ENCODE data around the gene DAGLB. TPM values are rescaled to one million over a fixed set of nuclear protein-coding genes. Genes with fewer than 3 reads are reported as not detected.

Gene DAGLB
- 9.1 and 15.0 TPM in 2 replicates for total RNA-seq (2014; rRNA removed; shearing (Covaris generic); ENCODE audit: low replicate concordance)

- peak; percentile 87 for DNase-seq (ENCODE audit: low read depth)
These were observed at the start of gene DAGLB for GRCh38 chr7:6447581-6448199. TSS of gene DAGLB (minus strand) at chr7:6447954. CDS start at chr7:6447842, 112 bp downstream.

GRCh38 chr7:6497637-6497905 is 49.8 kb upstream of the DAGLB start:
- no peak for DNase-seq (ENCODE audit: low read depth)
- in situ Hi-C loops (cut with HindIII; ENCODE audit: low pct_unique_long_range_greater_than_20kb, low sequenced_read_pairs), result no loop called here

More at GRCh38 chr7:6447581-6448199, at the start of gene DAGLB:
- in situ Hi-C loops (cut with HindIII; ENCODE audit: low pct_unique_long_range_greater_than_20kb, low sequenced_read_pairs), result no loop called here

- in situ Hi-C loops (cut with HindIII; ENCODE audit: low pct_unique_long_range_greater_than_20kb, low sequenced_read_pairs), result no loop called here
- no peak for DNase-seq (ENCODE audit: low read depth)
These were observed 49.3 kb upstream of the DAGLB start for GRCh38 chr7:6496842-6497636.

- in situ Hi-C loops (cut with HindIII; ENCODE audit: low pct_unique_long_range_greater_than_20kb, low sequenced_read_pairs), result no loop called here
- DNase-seq (ENCODE audit: low read depth), result no peak
These were observed 48.0 kb upstream of the DAGLB start for GRCh38 chr7:6495597-6496262.

GRCh38 chr7:6494365-6494764 is 46.6 kb upstream of the DAGLB start:
- in situ Hi-C loops (cut with HindIII; ENCODE audit: low pct_unique_long_range_greater_than_20kb, low sequenced_read_pairs), result no loop called here
- DNase-seq (ENCODE audit: low read depth), result no peak

GRCh38 chr7:6491194-6491593 is 43.4 kb upstream of the DAGLB start:
- in situ Hi-C loops (cut with HindIII; ENCODE audit: low pct_unique_long_range_greater_than_20kb, low sequenced_read_pairs), result no loop called here
- DNase-seq (ENCODE audit: low read depth), result no peak

GRCh38 chr7:6489612-6490011 is 41.9 kb upstream of the DAGLB start:
- in situ Hi-C loops (cut with HindIII; ENCODE audit: low pct_unique_long_range_greater_than_20kb, low sequenced_read_pairs), result no loop called here
- DNase-seq (ENCODE audit: low read depth), result no peak

GRCh38 chr7:6487184-6487545 is 39.4 kb upstream of the DAGLB start:
- in situ Hi-C loops (cut with HindIII; ENCODE audit: low pct_unique_long_range_greater_than_20kb, low sequenced_read_pairs), result no loop called here
- DNase-seq (ENCODE audit: low read depth), result no peak

GRCh38 chr7:6486438-6487183 is 38.9 kb upstream of the DAGLB start:
- no peak for DNase-seq (ENCODE audit: low read depth)
- in situ Hi-C loops (cut with HindIII; ENCODE audit: low pct_unique_long_range_greater_than_20kb, low sequenced_read_pairs), result no loop called here

GRCh38 chr7:6482743-6483119 is 35.0 kb upstream of the DAGLB start:
- no peak for DNase-seq (ENCODE audit: low read depth)
- in situ Hi-C loops (cut with HindIII; ENCODE audit: low pct_unique_long_range_greater_than_20kb, low sequenced_read_pairs), result no loop called here

- DNase-seq (ENCODE audit: low read depth), result no peak
- in situ Hi-C loops (cut with HindIII; ENCODE audit: low pct_unique_long_range_greater_than_20kb, low sequenced_read_pairs), result no loop called here
These were observed 34.6 kb upstream of the DAGLB start for GRCh38 chr7:6482307-6482706.

- in situ Hi-C loops (cut with HindIII; ENCODE audit: low pct_unique_long_range_greater_than_20kb, low sequenced_read_pairs), result no loop called here
- no peak for DNase-seq (ENCODE audit: low read depth)
These were observed 33.7 kb upstream of the DAGLB start for GRCh38 chr7:6481445-6481844.

- in situ Hi-C loops (cut with HindIII; ENCODE audit: low pct_unique_long_range_greater_than_20kb, low sequenced_read_pairs), result no loop called here
These were observed 32.5 kb upstream of the DAGLB start for GRCh38 chr7:6480323-6480660.

GRCh38 chr7:6479067-6479466 is 31.3 kb upstream of the DAGLB start:
- no peak for DNase-seq (ENCODE audit: low read depth)
- in situ Hi-C loops (cut with HindIII; ENCODE audit: low pct_unique_long_range_greater_than_20kb, low sequenced_read_pairs), result no loop called here

More at GRCh38 chr7:6480323-6480660, 32.5 kb upstream of the DAGLB start:
- DNase-seq (ENCODE audit: low read depth), result no peak

- in situ Hi-C loops (cut with HindIII; ENCODE audit: low pct_unique_long_range_greater_than_20kb, low sequenced_read_pairs), result no loop called here
These were observed 30.4 kb upstream of the DAGLB start for GRCh38 chr7:6478186-6478585.

GRCh38 chr7:6477318-6477660 is 29.5 kb upstream of the DAGLB start:
- in situ Hi-C loops (cut with HindIII; ENCODE audit: low pct_unique_long_range_greater_than_20kb, low sequenced_read_pairs), result no loop called here
- DNase-seq (ENCODE audit: low read depth), result no peak

More at GRCh38 chr7:6478186-6478585, 30.4 kb upstream of the DAGLB start:
- no peak for DNase-seq (ENCODE audit: low read depth)

GRCh38 chr7:6476596-6477317 is 29.0 kb upstream of the DAGLB start:
- in situ Hi-C loops (cut with HindIII; ENCODE audit: low pct_unique_long_range_greater_than_20kb, low sequenced_read_pairs), result no loop called here
- DNase-seq (ENCODE audit: low read depth), result no peak

- in situ Hi-C loops (cut with HindIII; ENCODE audit: low pct_unique_long_range_greater_than_20kb, low sequenced_read_pairs), result no loop called here
- no peak for DNase-seq (ENCODE audit: low read depth)
These were observed 27.9 kb upstream of the DAGLB start for GRCh38 chr7:6475433-6476186.

All from Caki2 (cell line).